Testis (tissue), 3 donors: ENCODE data around the gene GPR158. TPM values are rescaled to one million over a fixed set of nuclear protein-coding genes. Genes with fewer than 3 reads are reported as not detected.
A peak's percentile ranks its signal among the peaks of the same experiment; 100 is the strongest.
"Not testable (repeated sequence)": the region's sequence is repeated elsewhere in the genome, so short reads cannot be mapped to it uniquely, and the experiment has no call there.

Source experiments
- DNase-seq: peaks from one replicate; pipeline ENCODE4 v3.0.0-alpha.2; 2019
- H3K27ac ChIP-seq, 2 donors: fragments of 200-600 bp; sonication (generic); one replicate each; pipeline ENCODE4 v1.5.1; 2019
- H3K27me3 ChIP-seq: fragments of 200-600 bp; sonication (generic); one replicate; pipeline ENCODE4 v1.5.1; 2019
- H3K36me3 ChIP-seq: fragments of 200-600 bp; sonication (generic); one replicate; pipeline ENCODE4 v1.5.1; 2017; ENCODE audit warnings: low read depth; ENCODE audit errors: missing control alignments
- H3K4me1 ChIP-seq: fragments of 200-600 bp; sonication (generic); one replicate; pipeline ENCODE4 v1.5.1; 2019
- H3K4me3 ChIP-seq, 2 donors: fragments of 200-600 bp; sonication (generic); one replicate each; pipeline ENCODE4 v1.5.1; 2017 to 2019
- H3K9me3 ChIP-seq: fragments of 200-600 bp; sonication (generic); one replicate; pipeline ENCODE4 v1.5.1; 2017
- POLR2A ChIP-seq: fragments of 450-650 bp; IDR thresholded peaks from one replicate; pipeline ENCODE4 v1.6.1; 2017; ENCODE audit warnings: antibody characterized with exemption, mild to moderate bottlenecking, moderate library complexity
- WGBS, 2 donors: methylation state at CpG; one replicate each; pipeline ENCODE4 v1.1.5; 2018; 5-methylcytosine and 5-hydroxymethylcytosine counted together
- intact Hi-C: fragments of 100-400 bp; cut with DNase I; formaldehyde crosslinking; loops from one replicate; pipeline ENCODE4 v1.15.1; 2023; ENCODE audit warnings: low total_unique reads
- polyA plus RNA-seq: library from polyadenylated mRNA; stranded (reverse); fragments of 350-450 nt; fragmentation: Illumina TruSeq; extraction: RNeasy Lipid Tissue Mini Kit (QIAGEN cat#74804); gene quantifications from one replicate; pipeline ENCODE4 v1.2.3, GENCODE V29; 2014; ENCODE audit warnings: low read depth, low replicate concordance; ENCODE audit not compliant: insufficient read depth
- total RNA-seq, 2 donors: library from RNA; depleted of rRNA; stranded (reverse); fragments of >200 nt; gene quantifications; one replicate each; pipeline ENCODE4 v1.2.3, GENCODE V29; 2016
- TF ChIP-seq, protein P1 (sequence below), 3 experiments: fragments of 450-650 bp in 2 of 3; fragments of 200-600 bp in 1 of 3; sonication (generic) in 1 of 3; IDR thresholded peaks; one replicate each; pipeline ENCODE4 v1.5.1; 2016 to 2019; ENCODE audit warnings: antibody characterized with exemption in 3 of 3, mild to moderate bottlenecking in 2 of 3, moderate library complexity in 1 of 3

Gene GPR158
- total and polyA plus RNA-seq, 3 donors from 2014 or later: 1.9 to 2.5 (median 2.0) TPM

- 71 to 72% methylated on average over 12 of the region's 12 CpGs for WGBS, 2 donors
- Histone ChIP-seq H3K27me3 (no peaks in the 10 kb centered on the region), H3K4me1 (no peaks in the 10 kb centered on the region), H3K4me3 (no peak overlapping the region), H3K27ac (no peak overlapping the region), H3K36me3 (no peaks in the 10 kb centered on the region), H3K9me3 (no peaks in the 10 kb centered on the region)
- no peak for TF ChIP-seq POLR2A
- TF ChIP-seq, protein P1, sequence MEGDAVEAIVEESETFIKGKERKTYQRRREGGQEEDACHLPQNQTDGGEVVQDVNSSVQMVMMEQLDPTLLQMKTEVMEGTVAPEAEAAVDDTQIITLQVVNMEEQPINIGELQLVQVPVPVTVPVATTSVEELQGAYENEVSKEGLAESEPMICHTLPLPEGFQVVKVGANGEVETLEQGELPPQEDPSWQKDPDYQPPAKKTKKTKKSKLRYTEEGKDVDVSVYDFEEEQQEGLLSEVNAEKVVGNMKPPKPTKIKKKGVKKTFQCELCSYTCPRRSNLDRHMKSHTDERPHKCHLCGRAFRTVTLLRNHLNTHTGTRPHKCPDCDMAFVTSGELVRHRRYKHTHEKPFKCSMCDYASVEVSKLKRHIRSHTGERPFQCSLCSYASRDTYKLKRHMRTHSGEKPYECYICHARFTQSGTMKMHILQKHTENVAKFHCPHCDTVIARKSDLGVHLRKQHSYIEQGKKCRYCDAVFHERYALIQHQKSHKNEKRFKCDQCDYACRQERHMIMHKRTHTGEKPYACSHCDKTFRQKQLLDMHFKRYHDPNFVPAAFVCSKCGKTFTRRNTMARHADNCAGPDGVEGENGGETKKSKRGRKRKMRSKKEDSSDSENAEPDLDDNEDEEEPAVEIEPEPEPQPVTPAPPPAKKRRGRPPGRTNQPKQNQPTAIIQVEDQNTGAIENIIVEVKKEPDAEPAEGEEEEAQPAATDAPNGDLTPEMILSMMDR (IDR thresholded peaks at IDR 0.05): no peak
- DNase-seq: no peak
- intact Hi-C loops: no loop called here
Measured at GRCh38 chr10:25142116-25142864, 32.5 kb upstream of the GPR158 start.

DNA sequence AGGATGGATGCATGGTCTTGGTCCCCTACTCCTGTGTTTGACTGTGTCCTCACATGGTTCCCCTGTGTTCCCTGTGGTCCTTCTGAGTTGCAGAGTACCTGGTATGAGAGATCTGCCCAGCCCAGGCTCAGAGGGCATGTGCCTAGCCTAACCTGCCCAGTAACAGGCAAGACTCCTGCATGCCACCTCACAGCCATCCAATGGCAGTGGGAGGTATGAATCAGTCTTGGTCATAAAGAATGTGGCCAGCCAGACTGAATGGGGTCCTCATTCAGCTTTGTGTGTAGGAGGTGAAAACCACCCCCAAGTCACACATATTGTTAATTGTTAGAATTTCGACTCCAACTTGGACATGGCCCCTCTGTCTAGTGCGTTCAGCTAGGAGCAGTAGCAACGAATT is 17.2 kb upstream of the GPR158 start:
- no peak for TF ChIP-seq POLR2A
- TF ChIP-seq, protein P1 (IDR thresholded peaks at IDR 0.05): no peak
- H3K4me1 ChIP-seq: no peaks in the 10 kb centered on the region
- H3K36me3 ChIP-seq: no peaks in the 10 kb centered on the region
- WGBS, 2 donors: 69 to 75% methylated on average over 3 of the region's 3 CpGs
- DNase-seq: no peak
- no peaks in the 10 kb centered on the region for H3K9me3 ChIP-seq
- H3K4me3 ChIP-seq: no peak overlapping the region
- no peak overlapping the region for H3K27ac ChIP-seq
- intact Hi-C loops: no loop called here
- no peaks in the 10 kb centered on the region for H3K27me3 ChIP-seq

DNA sequence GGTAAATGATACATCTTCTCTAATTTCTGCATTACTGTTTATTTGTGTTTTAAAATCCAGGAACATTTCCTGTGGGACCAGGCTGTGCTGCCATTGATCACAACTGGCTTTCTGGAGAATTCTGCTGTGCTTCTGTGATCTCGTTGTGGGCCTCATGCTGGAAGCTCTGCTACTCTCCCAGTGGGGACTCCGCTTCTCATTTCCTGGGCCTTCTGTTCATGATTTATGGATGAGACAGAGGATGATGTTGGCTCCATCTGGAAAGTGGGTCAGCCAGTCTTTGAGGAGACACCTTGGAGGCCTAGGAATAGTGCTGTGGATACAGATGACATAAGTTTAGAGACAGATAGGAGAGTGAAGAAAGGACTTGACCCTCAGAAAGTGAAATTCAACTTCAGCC is 15.2 kb upstream of the GPR158 start:
- intact Hi-C loops: no loop called here
- Histone ChIP-seq H3K4me3 (no peak overlapping the region), H3K4me1 (no peaks in the 10 kb centered on the region), H3K27me3 (no peaks in the 10 kb centered on the region), H3K9me3 (no peaks in the 10 kb centered on the region), H3K36me3 (no peaks in the 10 kb centered on the region), H3K27ac (no peak overlapping the region)
- 83 to 92% methylated on average over 2 of the region's 2 CpGs for WGBS, 2 donors
- TF ChIP-seq POLR2A: no peak
- TF ChIP-seq, protein P1 (IDR thresholded peaks at IDR 0.05): no peak
- no peak for DNase-seq

GRCh38 chr10:25162391-25162790 is 12.4 kb upstream of the GPR158 start:
- no peaks in the 10 kb centered on the region for H3K9me3 ChIP-seq
- no peaks in the 10 kb centered on the region for H3K4me1 ChIP-seq
- H3K27me3 ChIP-seq: no peaks in the 10 kb centered on the region
- TF ChIP-seq, protein P1 (IDR thresholded peaks at IDR 0.05): no peak
- TF ChIP-seq POLR2A: no peak
- intact Hi-C loops: no loop called here
- H3K4me3 ChIP-seq: no peak overlapping the region
- no peak overlapping the region for H3K27ac ChIP-seq
- no peaks in the 10 kb centered on the region for H3K36me3 ChIP-seq
- WGBS, 2 donors: 74 to 80% methylated on average over 2 of the region's 2 CpGs
- DNase-seq: no peak

GRCh38 chr10:25163464-25163863 is 11.3 kb upstream of the GPR158 start:
- peak; percentile 34 for DNase-seq
- H3K4me3 ChIP-seq, H3K27ac ChIP-seq, H3K9me3 ChIP-seq, intact Hi-C loops, H3K4me1 ChIP-seq, H3K36me3 ChIP-seq, H3K27me3 ChIP-seq: not testable (repeated sequence)
- WGBS, 2 donors: 61 to 73% methylated on average over 7 of the region's 7 CpGs
